Gastroesophageal sphincter (tissue), 4 donors: ENCODE data around the gene CBLN1. TPM values are rescaled to one million over a fixed set of nuclear protein-coding genes. Genes with fewer than 3 reads are reported as not detected.

Experiments used
- ATAC-seq: fragments of 150-250 bp; one replicate; pipeline ENCODE4 v1.9.1; 2016; ENCODE audit warnings: mild to moderate bottlenecking, moderate library complexity
- H3K27ac ChIP-seq, 4 donors: fragments of 200-600 bp; sonication (generic) in 3 of 4; 1 replicate in 3 of 4; 2 replicates in 1 of 4; pipeline ENCODE4 v1.5.1; 2016 to 2019
- H3K27me3 ChIP-seq: fragments of 200-600 bp; sonication (generic); one replicate; pipeline ENCODE4 v1.5.1; 2019
- H3K36me3 ChIP-seq, 2 donors: fragments of 200-600 bp; sonication (generic); one replicate each; pipeline ENCODE4 v1.5.1; 2019; ENCODE audit warnings: control low read depth in 1 of 2
- H3K4me1 ChIP-seq, 3 donors: fragments of 200-600 bp; sonication (generic); 1 replicate in 2 of 3; 2 replicates in 1 of 3; pipeline ENCODE4 v1.5.1; 2016 to 2019; ENCODE audit warnings: control low read depth in 2 of 3
- H3K4me3 ChIP-seq, 2 donors: fragments of 200-600 bp; sonication (generic); one replicate each; pipeline ENCODE4 v1.5.1; 2019; ENCODE audit warnings: mild to moderate bottlenecking in 1 of 2, moderate library complexity in 1 of 2
- H3K9me3 ChIP-seq, 3 donors: fragments of 200-600 bp; sonication (generic); one replicate each; pipeline ENCODE4 v1.5.1; 2017 to 2019; ENCODE audit warnings: control low read depth in 2 of 3
- CTCF ChIP-seq, 4 experiments: fragments of 200-600 bp in 2 of 4; fragments of 450-650 bp in 2 of 4; sonication (generic) in 1 of 4; IDR thresholded peaks; one replicate each; pipeline ENCODE4 v1.5.1; 2017 to 2019; ENCODE audit warnings: antibody characterized with exemption in 4 of 4, mild to moderate bottlenecking in 2 of 4, moderate library complexity in 2 of 4
- EP300 ChIP-seq: sonication (generic); formaldehyde crosslinking; IDR thresholded peaks from one replicate; pipeline ENCODE4 v1.6.1; 2017; ENCODE audit warnings: antibody characterized with exemption, mild to moderate bottlenecking
- POLR2A ChIP-seq, 2 donors: fragments of 450-650 bp; IDR thresholded peaks; one replicate each; pipeline ENCODE4 v1.6.1; 2017; ENCODE audit warnings: antibody characterized with exemption in 2 of 2, mild to moderate bottlenecking in 2 of 2, moderate library complexity in 1 of 2
- POLR2AphosphoS5 ChIP-seq: sonication (generic); formaldehyde crosslinking; IDR thresholded peaks from one replicate; pipeline ENCODE4 v1.6.1; 2017; ENCODE audit warnings: antibody characterized with exemption
- WGBS, 2 donors: methylation state at CpG; one replicate each; pipeline ENCODE4 v1.1.5; 2018; ENCODE audit warnings: low coverage in 1 of 2; 5-methylcytosine and 5-hydroxymethylcytosine counted together
- total RNA-seq, 4 donors: library from RNA; depleted of rRNA; stranded (reverse); fragments of >200 nt; gene quantifications; one replicate each; pipeline ENCODE4 v1.1.0, GENCODE V29; 2016

The CBLN1 gene
- total RNA-seq, 4 donors from 2014 or later = 0.45 to 1.3 TPM; not detected in 2

GRCh38 chr16:49278944-49279725 is 2.5 kb downstream of the CBLN1 start:
- Histone ChIP-seq H3K4me1 (peaks cover 0 to 77% (median 25%) of the 10 kb centered on the region in 3 donors), H3K36me3 (no peaks in the 10 kb centered on the region), H3K27me3 (peaks cover 100% of the 10 kb centered on the region), H3K4me3 (no peak overlapping the region), H3K27ac (no peak overlapping the region), H3K9me3 (no peaks in the 10 kb centered on the region)
- ATAC-seq = no peak
- TF ChIP-seq POLR2A (IDR thresholded peaks at IDR 0.05) (no peak), POLR2AphosphoS5 (no peak), EP300 (no peak), CTCF (IDR thresholded peaks at IDR 0.05) (no peak)
- WGBS, 2 donors = 3 to 4% methylated on average over 14 to 17 of the region's 29 CpGs

GRCh38 chr16:49278567-49278827 is 3.1 kb downstream of the CBLN1 start:
- Histone ChIP-seq H3K27ac (no peak overlapping the region), H3K27me3 (peaks cover 100% of the 10 kb centered on the region), H3K36me3 (no peaks in the 10 kb centered on the region), H3K9me3 (no peaks in the 10 kb centered on the region), H3K4me1 (peaks cover 0 to 74% (median 25%) of the 10 kb centered on the region in 3 donors), H3K4me3 (no peak overlapping the region)
- TF ChIP-seq EP300 (no peak), CTCF (IDR thresholded peaks at IDR 0.05) (no peak), POLR2AphosphoS5 (no peak), POLR2A (IDR thresholded peaks at IDR 0.05) (no peak)
- WGBS, 2 donors = 10% methylated on average over 11 of the region's 11 CpGs
- ATAC-seq = no peak

- H3K36me3 ChIP-seq = no peaks in the 10 kb centered on the region
- 3 to 16% methylated on average over 8 to 17 of the region's 49 CpGs for WGBS, 2 donors
- no peak overlapping the region for H3K27ac ChIP-seq
Measured at GRCh38 chr16:49277766-49278566, 3.7 kb downstream of the CBLN1 start.

GRCh38 chr16:49277386-49277742 is 4.3 kb downstream of the CBLN1 start:
- Histone ChIP-seq H3K9me3 (peaks cover 0 to 8% (median 0%) of the 10 kb centered on the region in 3 donors), H3K4me3 (peak overlapping the region in 1 of 2 donors; percentile 14), H3K27ac (no peak overlapping the region), H3K27me3 (peaks cover 100% of the 10 kb centered on the region), H3K4me1 (peaks cover 0 to 63% (median 16%) of the 10 kb centered on the region in 3 donors), H3K36me3 (no peaks in the 10 kb centered on the region)
- 5% methylated on average over 11 to 17 of the region's 18 CpGs for WGBS, 2 donors
- no peak for TF ChIP-seq EP300
- no peak for TF ChIP-seq POLR2AphosphoS5
- TF ChIP-seq POLR2A (IDR thresholded peaks at IDR 0.05) = no peak
- TF ChIP-seq CTCF (IDR thresholded peaks at IDR 0.05) = no peak
- no peak for ATAC-seq

More at GRCh38 chr16:49277766-49278566, 3.7 kb downstream of the CBLN1 start:
- peaks cover 0 to 69% (median 22%) of the 10 kb centered on the region in 3 donors for H3K4me1 ChIP-seq
- H3K4me3 ChIP-seq = peak overlapping the region in 1 of 2 donors; percentile 14
- peaks cover 100% of the 10 kb centered on the region for H3K27me3 ChIP-seq
- H3K9me3 ChIP-seq = peaks cover 0 to 2% (median 0%) of the 10 kb centered on the region in 3 donors
- ATAC-seq = no peak
- TF ChIP-seq POLR2AphosphoS5 (no peak), CTCF (IDR thresholded peaks at IDR 0.05) (no peak), EP300 (no peak), POLR2A (IDR thresholded peaks at IDR 0.05) (no peak)
